Thymus (tissue), 14 donors: ENCODE results near the gene USP17L18. TPM values are rescaled to one million over a fixed set of nuclear protein-coding genes. Genes with fewer than 3 reads are reported as not detected.
"Not testable (repeated sequence)": the region's sequence is repeated elsewhere in the genome, so short reads cannot be mapped to it uniquely, and the experiment has no call there.

Experiments used
- DNase-seq, 9 donors: peaks; one replicate each; pipeline ENCODE4 v3.0.0-alpha.2; 2013; ENCODE audit warnings: low spot score in 9 of 9, low read depth in 6 of 9, missing footprints in 1 of 9
- H3K27ac ChIP-seq, 2 donors: one replicate each; pipeline ENCODE4 v1.5.1; 2013; ENCODE audit warnings: control low read depth in 1 of 2, low read depth in 1 of 2, low read length in 1 of 2, mild to moderate bottlenecking in 1 of 2, moderate library complexity in 1 of 2
- H3K27me3 ChIP-seq, 2 donors: one replicate each; pipeline ENCODE4 v1.5.1; 2013; ENCODE audit warnings: low read length in 1 of 2; ENCODE audit not compliant: control insufficient read depth in 2 of 2, insufficient read depth in 1 of 2
- H3K36me3 ChIP-seq, 2 donors: one replicate each; pipeline ENCODE4 v1.5.1; 2013; ENCODE audit warnings: low read length in 1 of 2, mild to moderate bottlenecking in 1 of 2, moderate library complexity in 1 of 2; ENCODE audit not compliant: control insufficient read depth in 2 of 2, insufficient read depth in 2 of 2
- H3K4me1 ChIP-seq, 2 donors: one replicate each; pipeline ENCODE4 v1.5.1; 2013; ENCODE audit warnings: low read length in 2 of 2; ENCODE audit not compliant: control insufficient read depth in 2 of 2, insufficient read depth in 2 of 2
- H3K4me3 ChIP-seq, 2 donors: one replicate each; pipeline ENCODE4 v1.5.1; 2013; ENCODE audit warnings: low read length in 2 of 2, control low read depth in 1 of 2, mild to moderate bottlenecking in 1 of 2
- H3K9me3 ChIP-seq, 2 donors: one replicate each; pipeline ENCODE4 v1.5.1; 2013; ENCODE audit warnings: low read length in 1 of 2, mild to moderate bottlenecking in 1 of 2; ENCODE audit not compliant: control insufficient read depth in 2 of 2, insufficient read depth in 1 of 2
- WGBS: extraction: QIAGEN DNeasy Blood & Tissue Kit; methylation state at CpG from one replicate; pipeline ENCODE4 v1.1.7; 2013; 5-methylcytosine and 5-hydroxymethylcytosine counted together
- long read RNA-seq, 10 donors: transcript quantifications; one replicate each; lab custom pipeline, GENCODE V29; 2026
- polyA plus RNA-seq: library from polyadenylated mRNA; stranded (reverse); fragments of 200-250 nt; gene quantifications from one replicate; pipeline ENCODE4 v1.2.3, GENCODE V29; 2013
- total RNA-seq: library from RNA; stranded (reverse); fragments of 120-200 nt; gene quantifications from one replicate; pipeline ENCODE4 v1.2.4, GENCODE V29; 2013
- donor health status: healthy.

USP17L18 gene, protein sequence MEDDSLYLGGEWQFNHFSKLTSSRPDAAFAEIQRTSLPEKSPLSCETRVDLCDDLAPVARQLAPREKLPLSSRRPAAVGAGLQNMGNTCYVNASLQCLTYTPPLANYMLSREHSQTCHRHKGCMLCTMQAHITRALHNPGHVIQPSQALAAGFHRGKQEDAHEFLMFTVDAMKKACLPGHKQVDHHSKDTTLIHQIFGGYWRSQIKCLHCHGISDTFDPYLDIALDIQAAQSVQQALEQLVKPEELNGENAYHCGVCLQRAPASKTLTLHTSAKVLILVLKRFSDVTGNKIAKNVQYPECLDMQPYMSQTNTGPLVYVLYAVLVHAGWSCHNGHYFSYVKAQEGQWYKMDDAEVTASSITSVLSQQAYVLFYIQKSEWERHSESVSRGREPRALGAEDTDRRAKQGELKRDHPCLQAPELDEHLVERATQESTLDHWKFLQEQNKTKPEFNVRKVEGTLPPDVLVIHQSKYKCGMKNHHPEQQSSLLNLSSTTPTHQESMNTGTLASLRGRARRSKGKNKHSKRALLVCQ
- total RNA-seq (not detected), polyA plus RNA-seq (not detected)
- long read RNA-seq, donor 1 = 0 reads
- long read RNA-seq, donor 2 = 0 reads
- long read RNA-seq, donor 3 = 0 reads
- long read RNA-seq, donor 4 = 0 reads
- long read RNA-seq, donor 5 = 0 reads
- long read RNA-seq, donor 6 = 0 reads
- long read RNA-seq, donor 7 = 0 reads
- long read RNA-seq, donor 8 = 0 reads
- long read RNA-seq, donor 9 = 0 reads
- long read RNA-seq, donor 10 = 0 reads

DNA sequence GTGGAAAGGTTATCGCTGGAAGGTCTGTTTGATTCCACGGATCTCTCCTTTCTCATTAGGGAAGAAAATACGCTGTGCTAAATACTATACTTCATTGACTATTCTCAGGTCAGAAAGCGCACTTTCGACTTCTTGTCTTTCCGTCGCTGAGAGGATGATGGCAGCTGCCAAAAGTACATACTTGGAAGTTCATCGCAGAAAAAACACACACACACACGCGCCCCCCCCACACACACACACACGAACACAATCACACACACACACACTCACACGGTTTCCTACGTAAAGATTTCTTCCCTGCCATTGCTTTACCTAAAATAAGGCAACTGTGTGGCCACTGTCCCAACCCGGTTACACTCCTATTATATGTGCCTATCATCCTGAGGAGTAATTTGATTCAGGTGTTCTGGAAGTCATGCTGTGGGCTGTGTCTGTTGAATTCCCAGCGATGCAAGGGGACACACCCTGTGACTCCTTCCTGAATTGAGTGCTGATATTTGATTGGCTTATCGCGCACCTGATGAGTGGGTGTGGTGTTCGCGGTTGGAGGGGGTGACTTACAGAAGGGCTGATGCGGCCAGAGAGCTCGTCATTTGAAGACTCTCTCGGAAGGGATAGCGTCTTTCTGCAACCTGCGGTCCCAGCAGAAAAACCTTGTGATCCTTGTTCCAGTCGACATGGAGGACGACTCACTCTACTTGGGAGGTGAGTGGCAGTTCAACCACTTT, at the start of gene USP17L18:
TSS of gene USP17L18 (plus strand) at position 678 of the 728 bp plus-strand sequence. CDS start at position 678, 0 bp downstream.
- not testable (repeated sequence) for H3K4me1 ChIP-seq, H3K27me3 ChIP-seq, H3K4me3 ChIP-seq, H3K9me3 ChIP-seq, H3K27ac ChIP-seq, H3K36me3 ChIP-seq
- DNase-seq = peak in 3 of 9 donors; percentile 0 to 2 (median 0)
- WGBS = 85% methylated on average over 14 of the region's 26 CpGs

DNA sequence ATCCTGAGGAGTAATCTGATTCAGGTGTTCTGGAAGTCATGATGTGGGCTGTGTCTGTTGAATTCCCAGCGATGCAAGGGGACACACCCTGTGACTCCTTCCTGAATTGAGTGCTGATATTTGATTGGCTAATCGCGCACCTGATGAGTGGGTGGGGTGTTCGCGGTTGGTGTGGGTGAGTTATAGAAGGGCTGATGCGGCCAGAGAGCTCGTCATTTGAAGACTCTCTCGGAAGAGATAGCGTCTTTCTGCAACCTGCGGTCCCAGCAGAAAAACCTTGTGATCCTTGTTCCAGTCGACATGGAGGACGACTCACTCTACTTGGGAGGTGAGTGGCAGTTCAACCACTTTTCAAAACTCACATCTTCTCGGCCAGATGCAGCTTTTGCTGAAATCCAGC, 38.1 kb upstream of the USP17L18 start, which contains the start of gene USP17L10:
TSS of gene USP17L10 (plus strand) at position 301 of the 400 bp plus-strand sequence. CDS start at position 301, 0 bp downstream.
- H3K36me3 ChIP-seq, H3K27me3 ChIP-seq, H3K9me3 ChIP-seq, H3K27ac ChIP-seq, DNase-seq, H3K4me3 ChIP-seq, H3K4me1 ChIP-seq: not testable (repeated sequence)
- no CpG with 5 or more reads among the region's 13 CpGs for WGBS

DNA sequence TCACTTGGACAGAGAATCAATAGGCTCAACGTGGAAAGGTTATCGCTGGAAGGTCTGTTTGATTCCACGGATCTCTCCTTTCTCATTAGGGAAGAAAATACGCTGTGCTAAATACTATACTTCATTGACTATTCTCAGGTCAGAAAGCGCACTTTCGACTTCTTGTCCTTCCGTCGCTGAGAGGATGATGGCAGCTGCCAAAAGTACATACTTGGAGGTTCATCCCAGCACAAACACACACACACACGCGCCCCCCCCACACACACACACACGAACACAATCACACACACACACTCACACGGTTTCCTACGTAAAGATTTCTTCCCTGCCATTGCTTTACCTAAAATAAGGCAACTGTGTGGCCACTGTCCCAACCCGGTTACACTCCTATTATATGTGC, 33.7 kb upstream of the USP17L18 start:
- H3K36me3 ChIP-seq, H3K4me3 ChIP-seq, H3K9me3 ChIP-seq, H3K4me1 ChIP-seq, H3K27ac ChIP-seq, H3K27me3 ChIP-seq, DNase-seq: not testable (repeated sequence)
- 84% methylated on average over 11 of the region's 14 CpGs for WGBS

DNA sequence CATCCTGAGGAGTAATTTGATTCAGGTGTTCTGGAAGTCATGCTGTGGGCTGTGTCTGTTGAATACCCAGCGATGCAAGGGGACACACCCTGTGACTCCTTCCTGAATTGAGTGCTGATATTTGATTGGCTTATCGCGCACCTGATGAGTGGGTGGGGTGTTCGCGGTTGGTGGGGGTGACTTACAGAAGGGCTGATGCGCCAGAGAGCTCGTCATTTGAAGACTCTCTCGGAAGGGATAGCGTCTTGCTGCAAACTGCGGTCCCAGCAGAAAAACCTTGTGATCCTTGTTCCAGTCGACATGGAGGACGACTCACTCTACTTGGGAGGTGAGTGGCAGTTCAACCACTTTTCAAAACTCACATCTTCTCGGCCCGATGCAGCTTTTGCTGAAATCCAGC, 33.3 kb upstream of the USP17L18 start, which contains the start of gene USP17L11:
TSS of gene USP17L11 (plus strand) at position 301 of the 400 bp plus-strand sequence. CDS start at position 301, 0 bp downstream.
- no CpG with 5 or more reads among the region's 14 CpGs for WGBS
- H3K27me3 ChIP-seq, H3K4me1 ChIP-seq, H3K9me3 ChIP-seq, H3K4me3 ChIP-seq, H3K36me3 ChIP-seq, DNase-seq, H3K27ac ChIP-seq: not testable (repeated sequence)

DNA sequence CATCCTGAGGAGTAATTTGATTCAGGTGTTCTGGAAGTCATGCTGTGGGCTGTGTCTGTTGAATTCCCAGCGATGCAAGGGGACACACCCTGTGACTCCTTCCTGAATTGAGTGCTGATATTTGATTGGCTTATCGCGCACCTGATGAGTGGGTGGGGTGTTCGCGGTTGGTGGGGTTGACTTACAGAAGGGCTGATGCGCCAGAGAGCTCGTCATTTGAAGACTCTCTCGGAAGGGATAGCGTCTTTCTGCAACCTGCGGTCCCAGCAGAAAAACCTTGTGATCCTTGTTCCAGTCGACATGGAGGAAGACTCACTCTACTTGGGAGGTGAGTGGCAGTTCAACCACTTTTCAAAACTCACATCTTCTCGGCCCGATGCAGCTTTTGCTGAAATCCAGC, 28.6 kb upstream of the USP17L18 start, which contains the start of gene USP17L12:
TSS of gene USP17L12 (plus strand) at position 301 of the 400 bp plus-strand sequence. CDS start at position 301, 0 bp downstream.
- not testable (repeated sequence) for H3K27me3 ChIP-seq, H3K36me3 ChIP-seq, H3K27ac ChIP-seq, H3K9me3 ChIP-seq, DNase-seq, H3K4me3 ChIP-seq, H3K4me1 ChIP-seq
- no CpG with 5 or more reads among the region's 13 CpGs for WGBS

DNA sequence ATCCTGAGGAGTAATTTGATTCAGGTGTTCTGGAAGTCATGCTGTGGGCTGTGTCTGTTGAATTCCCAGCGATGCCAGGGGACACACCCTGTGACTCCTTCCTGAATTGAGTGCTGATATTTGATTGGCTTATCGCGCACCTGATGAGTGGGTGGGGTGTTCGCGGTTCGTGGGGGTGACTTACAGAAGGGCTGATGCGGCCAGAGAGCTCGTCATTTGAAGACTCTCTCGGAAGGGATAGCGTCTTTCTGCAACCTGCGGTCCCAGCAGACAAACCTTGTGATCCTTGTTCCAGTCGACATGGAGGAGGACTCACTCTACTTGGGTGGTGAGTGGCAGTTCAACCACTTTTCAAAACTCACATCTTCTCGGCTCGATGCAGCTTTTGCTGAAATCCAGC, 23.8 kb upstream of the USP17L18 start, which contains the start of gene USP17L13:
TSS of gene USP17L13 (plus strand) at position 301 of the 400 bp plus-strand sequence. CDS start at position 301, 0 bp downstream.
- DNase-seq, H3K27me3 ChIP-seq, H3K4me1 ChIP-seq, H3K4me3 ChIP-seq, H3K27ac ChIP-seq, H3K9me3 ChIP-seq, H3K36me3 ChIP-seq: not testable (repeated sequence)
- no CpG with 5 or more reads among the region's 14 CpGs for WGBS

DNA sequence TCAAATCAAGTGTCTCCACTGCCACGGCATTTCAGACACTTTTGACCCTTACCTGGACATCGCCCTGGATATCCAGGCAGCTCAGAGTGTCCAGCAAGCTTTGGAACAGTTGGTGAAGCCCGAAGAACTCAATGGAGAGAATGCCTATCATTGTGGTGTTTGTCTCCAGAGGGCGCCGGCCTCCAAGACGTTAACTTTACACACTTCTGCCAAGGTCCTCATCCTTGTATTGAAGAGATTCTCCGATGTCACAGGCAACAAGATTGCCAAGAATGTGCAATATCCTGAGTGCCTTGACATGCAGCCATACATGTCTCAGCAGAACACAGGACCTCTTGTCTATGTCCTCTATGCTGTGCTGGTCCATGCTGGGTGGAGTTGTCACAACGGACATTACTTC, 18.2 kb upstream of the USP17L18 start:
- not testable (repeated sequence) for DNase-seq, H3K27ac ChIP-seq, H3K27me3 ChIP-seq, H3K36me3 ChIP-seq, H3K4me3 ChIP-seq, H3K4me1 ChIP-seq, H3K9me3 ChIP-seq
- 94% methylated on average over 6 of the region's 8 CpGs for WGBS

DNA sequence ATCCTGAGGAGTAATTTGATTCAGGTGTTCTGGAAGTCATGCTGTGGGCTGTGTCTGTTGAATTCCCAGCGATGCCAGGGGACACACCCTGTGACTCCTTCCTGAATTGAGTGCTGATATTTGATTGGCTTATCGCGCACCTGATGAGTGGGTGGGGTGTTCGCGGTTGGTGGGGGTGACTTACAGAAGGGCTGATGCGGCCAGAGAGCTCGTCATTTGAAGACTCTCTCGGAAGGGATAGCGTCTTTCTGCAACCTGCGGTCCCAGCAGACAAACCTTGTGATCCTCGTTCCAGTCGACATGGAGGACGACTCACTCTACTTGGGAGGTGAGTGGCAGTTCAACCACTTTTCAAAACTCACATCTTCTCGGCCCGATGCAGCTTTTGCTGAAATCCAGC, 14.3 kb upstream of the USP17L18 start, which contains the start of gene USP17L15:
TSS of gene USP17L15 (plus strand) at position 301 of the 400 bp plus-strand sequence. CDS start at position 301, 0 bp downstream.
- H3K4me1 ChIP-seq, H3K27ac ChIP-seq, H3K27me3 ChIP-seq, DNase-seq, H3K36me3 ChIP-seq, H3K4me3 ChIP-seq, H3K9me3 ChIP-seq: not testable (repeated sequence)
- no CpG with 5 or more reads among the region's 15 CpGs for WGBS
